Measurements from ENCODE around the gene SLC6A19.

DNA sequence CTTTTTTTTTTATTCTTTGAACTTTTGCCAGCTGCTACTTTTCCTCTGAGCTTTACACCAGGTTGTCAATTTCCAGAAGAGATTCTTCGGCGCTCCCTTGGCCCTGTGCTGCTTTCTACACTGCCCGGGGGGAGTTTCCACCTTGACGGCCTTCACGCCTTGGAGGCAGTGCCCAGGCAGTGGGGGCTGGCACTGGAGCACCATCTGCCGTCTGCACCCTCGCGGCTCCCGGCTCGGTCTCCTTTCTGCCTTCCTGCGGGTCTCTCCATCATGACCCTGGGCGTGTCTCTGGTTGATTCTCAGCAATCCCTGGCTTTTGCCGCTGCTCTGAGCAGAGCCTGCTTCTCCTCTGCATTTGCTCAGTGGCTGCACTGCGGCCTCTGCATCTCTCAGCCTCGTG lies 26.7 kb downstream of the SLC6A19 start:
- no peak for TF ChIP-seq POLR2A (IDR thresholded peaks at IDR 0.05)
- TF ChIP-seq, protein P1, sequence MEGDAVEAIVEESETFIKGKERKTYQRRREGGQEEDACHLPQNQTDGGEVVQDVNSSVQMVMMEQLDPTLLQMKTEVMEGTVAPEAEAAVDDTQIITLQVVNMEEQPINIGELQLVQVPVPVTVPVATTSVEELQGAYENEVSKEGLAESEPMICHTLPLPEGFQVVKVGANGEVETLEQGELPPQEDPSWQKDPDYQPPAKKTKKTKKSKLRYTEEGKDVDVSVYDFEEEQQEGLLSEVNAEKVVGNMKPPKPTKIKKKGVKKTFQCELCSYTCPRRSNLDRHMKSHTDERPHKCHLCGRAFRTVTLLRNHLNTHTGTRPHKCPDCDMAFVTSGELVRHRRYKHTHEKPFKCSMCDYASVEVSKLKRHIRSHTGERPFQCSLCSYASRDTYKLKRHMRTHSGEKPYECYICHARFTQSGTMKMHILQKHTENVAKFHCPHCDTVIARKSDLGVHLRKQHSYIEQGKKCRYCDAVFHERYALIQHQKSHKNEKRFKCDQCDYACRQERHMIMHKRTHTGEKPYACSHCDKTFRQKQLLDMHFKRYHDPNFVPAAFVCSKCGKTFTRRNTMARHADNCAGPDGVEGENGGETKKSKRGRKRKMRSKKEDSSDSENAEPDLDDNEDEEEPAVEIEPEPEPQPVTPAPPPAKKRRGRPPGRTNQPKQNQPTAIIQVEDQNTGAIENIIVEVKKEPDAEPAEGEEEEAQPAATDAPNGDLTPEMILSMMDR (IDR thresholded peaks at IDR 0.05) = no peak

All from tibial nerve (tissue), 3 donors.